LNCaP clone FGC (cell line): ENCODE results near the gene EVA1C.

Experiments
- DNase-seq: peaks from one replicate; pipeline ENCODE4 v3.0.0-alpha.2; 2011; ENCODE audit warnings: low read depth
- H3K4me3 ChIP-seq: 2 replicates; pipeline ENCODE4 v1.5.1; 2011; ENCODE audit warnings: mild to moderate bottlenecking, low read depth, low read length, control low read depth
- CTCF ChIP-seq: IDR thresholded peaks from 2 replicates; pipeline ENCODE4 v1.5.1; 2012; ENCODE audit warnings: mild to moderate bottlenecking; ENCODE audit not compliant: control insufficient read depth, insufficient read depth; ENCODE audit errors: extremely low read depth

EVA1C gene

DNA sequence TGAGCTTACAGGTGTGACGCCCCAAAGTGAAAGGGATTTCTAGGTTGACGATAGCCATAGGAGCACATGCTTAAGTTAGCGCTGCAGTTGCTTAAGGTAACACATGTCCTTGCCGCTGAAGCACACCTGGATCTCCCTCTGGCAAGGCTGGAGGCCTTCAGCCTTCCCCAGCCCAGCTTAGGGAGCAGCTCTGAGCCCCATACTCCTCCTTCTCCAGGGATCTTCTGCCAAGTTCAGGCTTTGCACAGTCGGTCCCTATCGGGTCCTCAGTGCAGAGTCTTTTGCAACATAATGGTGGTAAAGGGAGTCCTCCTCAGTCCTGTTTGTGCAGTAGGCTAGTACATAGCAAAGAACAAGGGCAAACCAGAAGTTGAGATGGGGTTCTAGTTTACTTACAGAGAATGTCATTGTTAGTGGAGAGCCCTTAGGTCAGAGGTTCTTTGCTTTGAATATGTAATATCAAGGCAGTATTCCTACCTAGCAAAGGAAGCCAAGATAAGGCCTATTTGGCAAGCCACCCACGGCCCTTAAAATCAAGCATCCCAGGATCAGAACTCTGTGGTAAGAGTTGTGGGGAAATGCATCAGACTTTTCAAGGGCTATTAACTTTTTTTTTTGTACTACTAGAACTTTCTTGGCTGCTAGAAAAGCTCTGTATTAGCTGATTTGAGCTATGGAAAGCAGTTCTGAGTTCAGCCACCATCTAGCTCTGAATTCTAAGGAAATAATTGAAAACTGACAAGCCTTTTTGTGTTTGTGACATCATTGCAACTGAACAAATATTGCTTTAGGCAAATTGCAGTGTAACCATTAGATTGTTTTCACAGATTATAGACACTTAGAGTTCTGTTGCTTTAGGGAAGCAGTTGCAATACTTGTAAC is 1.4 kb downstream of the EVA1C start:
- no peak for TF ChIP-seq CTCF
- DNase-seq: no peak
- no peak overlapping the region for H3K4me3 ChIP-seq

- H3K4me3 ChIP-seq: no peak overlapping the region
- peak; percentile 45 for TF ChIP-seq CTCF
Observed at GRCh38 chr21:32414579-32415358, 2.3 kb downstream of the EVA1C start.

DNA sequence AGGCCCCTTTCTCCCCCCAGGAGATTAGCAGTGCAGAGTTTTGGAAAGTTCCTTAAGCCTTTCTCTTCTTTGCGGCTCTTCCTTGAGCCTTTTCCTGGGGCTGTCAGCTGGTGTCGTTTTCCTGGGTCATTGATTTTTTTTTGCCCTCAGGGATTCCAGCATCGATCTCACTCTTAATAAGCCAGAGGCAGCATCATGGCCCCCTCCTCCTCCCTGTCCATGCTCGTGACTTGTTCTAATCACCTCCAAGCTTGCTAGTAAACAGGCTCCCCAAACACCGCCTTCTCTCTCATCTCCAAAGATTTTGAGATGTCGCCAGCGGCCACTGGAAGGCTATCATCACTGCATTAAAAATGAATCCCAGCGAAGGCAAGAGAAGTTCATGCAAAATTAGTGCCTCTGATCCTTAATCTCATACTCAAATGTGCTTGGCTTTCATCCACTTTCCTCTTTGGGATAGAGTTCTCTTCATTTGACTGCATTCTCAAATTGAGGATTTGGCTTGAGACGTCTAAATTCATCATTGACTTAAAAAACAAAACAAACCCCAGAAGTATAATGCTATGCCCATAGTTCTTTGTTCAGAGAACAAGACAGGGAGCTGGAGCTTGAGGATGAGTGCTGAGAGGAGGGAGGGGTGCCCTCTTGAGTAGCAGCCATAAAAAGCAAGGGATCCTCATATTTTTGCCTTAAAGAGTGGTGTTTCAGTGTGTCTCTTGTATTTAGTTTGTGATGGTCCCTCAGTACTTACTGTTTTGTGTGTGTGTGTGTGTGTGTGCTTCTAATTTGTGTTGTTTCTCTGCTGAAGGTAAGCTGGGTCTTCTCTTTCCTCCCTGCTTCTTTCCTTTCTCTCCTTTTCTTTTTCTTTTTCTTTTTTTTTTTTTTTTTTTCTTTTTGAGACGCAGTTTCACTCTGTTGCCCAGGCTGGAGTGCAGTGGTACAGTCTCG is 3.2 kb downstream of the EVA1C start:
- TF ChIP-seq CTCF: no peak
- H3K4me3 ChIP-seq: no peak overlapping the region
- DNase-seq: no peak

More at GRCh38 chr21:32414579-32415358, 2.3 kb downstream of the EVA1C start:
- DNase-seq: no peak

DNA sequence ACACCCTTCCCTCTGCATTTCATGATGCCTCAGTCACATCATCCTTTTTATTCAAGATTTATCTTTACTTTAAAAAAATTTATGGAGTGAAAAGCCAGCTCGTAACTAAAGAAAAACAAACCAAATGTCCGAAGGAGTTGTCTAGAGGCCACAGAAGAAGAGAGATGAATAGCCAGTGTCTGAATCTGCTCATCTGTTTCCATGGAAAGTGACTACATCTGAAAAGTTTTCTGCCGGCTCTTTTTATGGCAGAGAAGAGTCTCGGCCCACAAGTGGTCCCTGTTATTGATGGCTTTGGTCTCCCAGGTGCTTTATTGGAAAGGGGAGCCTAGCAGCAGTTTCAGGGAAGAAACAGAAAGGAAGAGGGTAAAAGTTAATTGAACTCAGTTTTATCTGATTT is 5.6 kb downstream of the EVA1C start:
- no peak overlapping the region for H3K4me3 ChIP-seq
- no peak for DNase-seq
- TF ChIP-seq CTCF: no peak

- no peak overlapping the region for H3K4me3 ChIP-seq
- TF ChIP-seq CTCF: no peak
- no peak for DNase-seq
Observed at GRCh38 chr21:32422064-32422463, 9.6 kb downstream of the EVA1C start.

- no peak for DNase-seq
- H3K4me3 ChIP-seq: no peak overlapping the region
- TF ChIP-seq CTCF: no peak
Observed at GRCh38 chr21:32423320-32424190, 11.0 kb downstream of the EVA1C start.
